Psoas muscle (tissue), 8 donors: ENCODE measurements around the gene TNFAIP1. TPM values are rescaled to one million over a fixed set of nuclear protein-coding genes. Genes with fewer than 3 reads are reported as not detected.
"Not testable (repeated sequence)": the region's sequence is repeated elsewhere in the genome, so short reads cannot be mapped to it uniquely, and the experiment has no call there.

Experiments used
- ATAC-seq, 4 donors: fragments of 200-7000 bp; cut with Tn5 transposase; one replicate each; pipeline ENCODE4 v1.9.1; 2020; ENCODE audit warnings: moderate library complexity in 3 of 4, mild to moderate bottlenecking in 2 of 4
- DNase-seq, 2 donors: peaks; one replicate each; pipeline ENCODE4 v3.0.0-alpha.2; 2020
- H3K27ac ChIP-seq: fragments of 200-600 bp; one replicate; pipeline ENCODE4 v1.8.0; 2022
- H3K27me3 ChIP-seq, 3 donors: fragments of 200-600 bp in 1 of 3; one replicate each; pipeline versions ENCODE4 v1.6.1 to v1.8.0; 2013 to 2022; ENCODE audit warnings: low read length in 2 of 3, mild to moderate bottlenecking in 2 of 3, moderate library complexity in 1 of 3; ENCODE audit not compliant: insufficient read depth in 3 of 3
- H3K36me3 ChIP-seq, 2 donors: fragments of 200-600 bp in 1 of 2; one replicate each; pipeline versions ENCODE4 v1.6.1 to v1.8.0; 2013 to 2022; ENCODE audit warnings: low read depth in 1 of 2, mild to moderate bottlenecking in 1 of 2, moderate library complexity in 1 of 2; ENCODE audit not compliant: insufficient read depth in 1 of 2
- H3K4me1 ChIP-seq: fragments of 200-600 bp; one replicate; pipeline ENCODE4 v1.8.0; 2022
- H3K4me3 ChIP-seq: fragments of 200-600 bp; one replicate; pipeline ENCODE4 v1.8.0; 2022; ENCODE audit warnings: mild to moderate bottlenecking
- H3K9me3 ChIP-seq: fragments of 200-600 bp; one replicate; pipeline ENCODE4 v1.8.0; 2022
- WGBS, 3 donors: extraction: QIAGEN DNeasy Blood & Tissue Kit; methylation state at CpG; one replicate each; pipeline versions ENCODE4 v1.1.6 to v1.1.7; 2013; 5-methylcytosine and 5-hydroxymethylcytosine counted together
- intact Hi-C, 2 donors: fragments of 100-400 bp; cut with DNase I; formaldehyde crosslinking; loops; one replicate each; pipeline versions ENCODE4 v1.11.0 to v1.14.2; 2022
- polyA plus RNA-seq, 3 donors: library from polyadenylated mRNA; stranded (reverse); fragments of 200-250 nt; gene quantifications; one replicate each; pipeline ENCODE4 v1.2.3, GENCODE V29; 2013
- total RNA-seq, 4 donors: library from RNA; stranded (reverse); fragmentation: NEBNext Ultra II Directional in 2 of 4; extraction: Animal tissue kit (Norgen Biotek cat#: 25700) in 2 of 4; gene quantifications; one replicate each; pipeline versions ENCODE4 v1.2.1 to v1.2.4, GENCODE V29; 2021 to 2023
- TF ChIP-seq, protein P1 (sequence below): fragments of 200-600 bp; IDR thresholded peaks from one replicate; pipeline ENCODE4 v1.8.0; 2022; ENCODE audit warnings: antibody characterized with exemption
- donor health status: healthy with polysubstance abuse.
- donor health status: DM: no; HTN: no; CAD: no; lungs with moderate emphysema.
- donor health status: Bipolar disorder and iron deficiency.
- donor health status: healthy.
- donor health status: DM: yes; HTN: yes; CAD: no.
- donor health status: DM: no; HTN: no; CAD: no.
- donor health status: DM: no; HTN: no; CAD: no.
- donor health status: DM: yes; HTN: yes; CAD: no.

The TNFAIP1 gene
- total and polyA plus RNA-seq, 7 donors, result 13.0 to 32.6 (median 23.3) TPM

DNA sequence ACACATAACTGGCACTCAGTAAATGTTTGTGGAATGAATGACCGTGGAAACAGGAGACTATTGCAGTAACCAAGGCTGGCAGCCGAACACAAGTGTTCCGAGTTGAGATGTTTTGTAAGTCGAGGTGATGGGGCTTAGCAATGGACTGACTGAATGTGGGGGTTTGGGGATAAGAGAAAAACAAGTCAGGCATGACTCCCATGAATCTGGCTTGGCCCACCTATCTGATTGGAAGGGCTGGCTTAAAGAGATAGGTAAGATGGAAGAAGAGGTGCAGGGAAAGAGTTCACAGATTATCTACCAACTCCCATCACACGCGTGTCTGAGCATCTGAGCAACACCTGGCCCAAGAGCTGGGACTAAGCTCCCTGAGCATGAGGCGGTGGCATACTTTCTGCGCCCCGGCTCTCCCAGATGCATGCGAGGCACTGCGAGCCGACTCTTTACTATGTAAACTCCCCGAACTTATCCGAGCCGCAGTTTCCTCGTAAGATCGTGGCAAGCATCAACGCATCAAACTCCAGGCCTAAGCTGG is 828 bp upstream of the TNFAIP1 start:
- H3K9me3 ChIP-seq, result no peaks in the 10 kb centered on the region
- no peaks in the 10 kb centered on the region for H3K27me3 ChIP-seq
- H3K4me3 ChIP-seq, result peak overlapping the region; percentile 86
- DNase-seq (no peak), ATAC-seq (no peak)
- intact Hi-C loops, result loop anchor here (2.0 to 5.0 kb wide), 2 partner anchors 16 to 618 kb away; partner anchors contain the start of genes PHF12 (in 1 of the 2) and TMEM97 (in 1 of the 2)
- peaks cover 0 to 35% of the 10 kb centered on the region in 2 donors for H3K36me3 ChIP-seq
- 5 to 7% (median 6%) methylated on average over 18 of the region's 18 CpGs for WGBS, 3 donors
- H3K27ac ChIP-seq, result peak overlapping the region; percentile 94
- TF ChIP-seq, protein P1, sequence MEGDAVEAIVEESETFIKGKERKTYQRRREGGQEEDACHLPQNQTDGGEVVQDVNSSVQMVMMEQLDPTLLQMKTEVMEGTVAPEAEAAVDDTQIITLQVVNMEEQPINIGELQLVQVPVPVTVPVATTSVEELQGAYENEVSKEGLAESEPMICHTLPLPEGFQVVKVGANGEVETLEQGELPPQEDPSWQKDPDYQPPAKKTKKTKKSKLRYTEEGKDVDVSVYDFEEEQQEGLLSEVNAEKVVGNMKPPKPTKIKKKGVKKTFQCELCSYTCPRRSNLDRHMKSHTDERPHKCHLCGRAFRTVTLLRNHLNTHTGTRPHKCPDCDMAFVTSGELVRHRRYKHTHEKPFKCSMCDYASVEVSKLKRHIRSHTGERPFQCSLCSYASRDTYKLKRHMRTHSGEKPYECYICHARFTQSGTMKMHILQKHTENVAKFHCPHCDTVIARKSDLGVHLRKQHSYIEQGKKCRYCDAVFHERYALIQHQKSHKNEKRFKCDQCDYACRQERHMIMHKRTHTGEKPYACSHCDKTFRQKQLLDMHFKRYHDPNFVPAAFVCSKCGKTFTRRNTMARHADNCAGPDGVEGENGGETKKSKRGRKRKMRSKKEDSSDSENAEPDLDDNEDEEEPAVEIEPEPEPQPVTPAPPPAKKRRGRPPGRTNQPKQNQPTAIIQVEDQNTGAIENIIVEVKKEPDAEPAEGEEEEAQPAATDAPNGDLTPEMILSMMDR, result no peak
- H3K4me1 ChIP-seq, result peaks cover 29% of the 10 kb centered on the region

DNA sequence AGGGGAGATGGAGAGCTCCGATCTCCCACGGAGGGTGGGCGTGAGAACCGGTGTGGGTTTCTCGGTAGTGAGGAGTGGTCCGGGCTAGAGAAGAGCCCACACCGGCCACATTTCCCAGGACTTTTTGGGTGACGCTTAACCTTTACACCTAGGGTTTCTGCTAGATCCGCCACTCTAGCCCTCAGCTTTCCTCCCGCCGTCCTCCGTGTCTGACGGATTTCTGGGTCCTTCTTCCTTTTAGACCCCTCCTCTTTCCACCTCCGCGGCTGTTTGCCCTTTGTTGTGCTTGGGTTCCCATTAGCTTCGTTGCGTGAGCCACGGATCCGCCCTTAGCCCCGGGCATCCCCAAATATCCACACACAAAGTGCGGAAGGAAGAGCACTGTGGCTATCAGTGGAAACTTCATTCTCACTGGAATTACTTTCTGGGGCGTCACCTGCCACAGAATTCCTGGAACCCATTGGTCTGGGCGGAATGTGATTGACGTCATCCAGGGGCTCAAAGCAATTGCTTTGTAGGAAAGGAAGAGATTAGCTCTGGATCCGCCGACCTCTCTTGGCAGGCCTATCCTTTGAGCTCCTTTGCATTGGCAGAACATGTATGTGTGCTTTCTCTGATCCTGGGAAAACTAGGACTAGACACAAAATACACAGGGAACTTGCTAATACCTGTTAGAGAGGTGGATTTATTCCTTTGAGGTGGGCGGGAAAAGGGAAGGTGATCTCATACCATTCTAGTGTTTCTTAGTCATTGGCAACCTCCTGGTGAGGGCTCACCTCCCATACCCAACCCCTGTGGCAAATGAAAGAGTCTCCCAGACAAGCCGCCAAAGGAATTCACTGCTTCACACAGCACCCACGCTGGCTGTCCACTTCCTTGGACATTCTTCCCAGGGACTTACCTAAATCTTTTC is 654 bp downstream of the TNFAIP1 start:
- no peaks in the 10 kb centered on the region for H3K27me3 ChIP-seq
- no peaks in the 10 kb centered on the region for H3K9me3 ChIP-seq
- TF ChIP-seq, protein P1, result no peak
- H3K36me3 ChIP-seq, result peaks cover 4 to 35% of the 10 kb centered on the region in 2 donors
- intact Hi-C loops, result loop anchor here (2.0 to 5.0 kb wide), 3 partner anchors 17 to 616 kb away; partner anchors contain the start of genes PHF12 (in 1 of the 2), POLDIP2 (in 1 of the 2) and TMEM97 (in 1 of the 2)
- H3K4me3 ChIP-seq, result peak overlapping the region; percentile 86
- H3K4me1 ChIP-seq, result peaks cover 29% of the 10 kb centered on the region
- DNase-seq (peak; percentile 37 to 63), ATAC-seq (peak in 1 of 4 donors; percentile 10)
- 4 to 6% (median 5%) methylated on average over 26 to 29 of the region's 29 CpGs for WGBS, 3 donors
- H3K27ac ChIP-seq, result peak overlapping the region; percentile 94

DNA sequence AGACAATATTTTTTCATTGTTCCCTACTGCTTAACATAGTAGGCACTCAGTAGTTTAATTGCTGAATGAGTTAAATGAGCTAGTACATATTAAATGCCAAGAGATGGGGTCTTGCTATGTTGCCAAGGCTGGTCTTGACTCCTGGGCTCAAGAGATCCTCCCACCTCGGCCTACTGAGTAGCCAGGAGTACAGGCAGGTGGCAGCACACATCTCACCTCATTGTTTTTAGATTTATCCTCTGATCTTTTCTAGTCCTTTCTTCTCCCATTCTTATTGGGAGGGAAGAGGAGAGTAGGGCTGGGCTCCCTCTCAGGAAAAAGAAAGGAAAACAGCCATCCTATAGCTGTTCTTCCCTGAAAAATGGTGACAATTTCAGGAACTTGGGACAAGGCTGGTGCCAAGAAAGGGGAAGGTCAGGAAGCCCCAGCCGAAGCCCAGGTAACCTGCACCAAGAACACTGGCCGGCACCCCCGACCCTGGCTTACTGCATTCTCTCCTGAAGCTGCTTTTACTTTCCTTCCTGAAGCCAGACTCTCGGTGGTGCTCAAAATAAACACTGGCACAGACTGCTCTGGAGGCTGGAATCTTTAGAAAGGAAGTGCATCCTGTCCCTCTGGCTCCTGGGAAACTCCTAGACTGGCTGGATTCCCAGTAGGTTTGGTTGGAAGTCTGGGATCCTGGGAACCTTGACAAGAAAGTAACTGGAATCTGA is 2.7 kb downstream of the TNFAIP1 start:
- ATAC-seq (no peak), DNase-seq (no peak)
- 51 to 53% (median 52%) methylated on average over 5 of the region's 5 CpGs for WGBS, 3 donors
- Histone ChIP-seq H3K4me3 (peak overlapping the region; percentile 86), H3K9me3 (no peaks in the 10 kb centered on the region), H3K27ac (peak overlapping the region; percentile 94), H3K4me1 (peaks cover 29% of the 10 kb centered on the region), H3K36me3 (peaks cover 7 to 40% of the 10 kb centered on the region in 2 donors), H3K27me3 (no peaks in the 10 kb centered on the region)
- TF ChIP-seq, protein P1, result no peak
- intact Hi-C loops, result loop anchor here in 1 of 2 donors (5.0 kb wide), 1 partner anchor 614 kb away; the partner anchor contains the start of gene PHF12

- H3K4me3 ChIP-seq, H3K27me3 ChIP-seq, ATAC-seq, H3K9me3 ChIP-seq, DNase-seq: not testable (repeated sequence)
- intact Hi-C loops, result loop anchor here in 1 of 2 donors (5.0 kb wide), 1 partner anchor 614 kb away; the partner anchor contains the start of gene PHF12
- peaks cover 7 to 46% of the 10 kb centered on the region in 2 donors for H3K36me3 ChIP-seq
- WGBS, 3 donors, result 75 to 85% (median 79%) methylated on average over 8 of the region's 8 CpGs
- H3K27ac ChIP-seq, result peak overlapping the region; percentile 4
- peaks cover 27% of the 10 kb centered on the region for H3K4me1 ChIP-seq
Observed at GRCh38 chr17:28338769-28339212, 3.2 kb downstream of the TNFAIP1 start.
